Muscle layer of colon (tissue), 2 donors: ENCODE data around the gene FAM184B.

Source experiments
- H3K27ac ChIP-seq: one replicate; pipeline ENCODE4 v1.7.0; 2013; ENCODE audit warnings: low read depth, mild to moderate bottlenecking, low read length, moderate library complexity
- H3K27me3 ChIP-seq, 2 donors: one replicate each; pipeline ENCODE4 v1.7.0; 2013; ENCODE audit warnings: low read length in 2 of 2, mild to moderate bottlenecking in 2 of 2; ENCODE audit not compliant: insufficient read depth in 2 of 2, control insufficient read depth in 1 of 2
- H3K36me3 ChIP-seq: one replicate; pipeline ENCODE4 v1.7.0; 2013; ENCODE audit warnings: mild to moderate bottlenecking, low read length; ENCODE audit not compliant: insufficient read depth
- H3K4me1 ChIP-seq: one replicate; pipeline ENCODE4 v1.7.0; 2013; ENCODE audit warnings: mild to moderate bottlenecking, low read length; ENCODE audit not compliant: insufficient read depth
- H3K4me3 ChIP-seq, 2 donors: one replicate each; pipeline ENCODE4 v1.7.0; 2013; ENCODE audit warnings: low read length in 2 of 2, low read depth in 1 of 2, mild to moderate bottlenecking in 1 of 2, moderate library complexity in 1 of 2
- H3K9ac ChIP-seq: one replicate; pipeline ENCODE4 v1.7.0; 2013; ENCODE audit warnings: low read length
- H3K9me3 ChIP-seq: one replicate; pipeline ENCODE4 v1.7.0; 2013; ENCODE audit warnings: mild to moderate bottlenecking, low read length
- donor health status: abdominal sarcoma.
- donor health status: Adenocarcinoma of cecum.

FAM184B gene

GRCh38 chr4:17771284-17771908, 10.0 kb downstream of the FAM184B start:
- Histone ChIP-seq H3K36me3 (no peaks in the 10 kb centered on the region), H3K27me3 (no peaks in the 10 kb centered on the region), H3K4me3 (no peak overlapping the region), H3K9ac (no peak overlapping the region), H3K27ac (no peak overlapping the region), H3K4me1 (no peaks in the 10 kb centered on the region), H3K9me3 (no peaks in the 10 kb centered on the region)

- Histone ChIP-seq H3K9ac (no peak overlapping the region), H3K4me3 (no peak overlapping the region), H3K27ac (no peak overlapping the region), H3K36me3 (no peaks in the 10 kb centered on the region), H3K4me1 (no peaks in the 10 kb centered on the region), H3K9me3 (no peaks in the 10 kb centered on the region), H3K27me3 (no peaks in the 10 kb centered on the region)
Observed at GRCh38 chr4:17770845-17771244, 10.6 kb downstream of the FAM184B start.

DNA sequence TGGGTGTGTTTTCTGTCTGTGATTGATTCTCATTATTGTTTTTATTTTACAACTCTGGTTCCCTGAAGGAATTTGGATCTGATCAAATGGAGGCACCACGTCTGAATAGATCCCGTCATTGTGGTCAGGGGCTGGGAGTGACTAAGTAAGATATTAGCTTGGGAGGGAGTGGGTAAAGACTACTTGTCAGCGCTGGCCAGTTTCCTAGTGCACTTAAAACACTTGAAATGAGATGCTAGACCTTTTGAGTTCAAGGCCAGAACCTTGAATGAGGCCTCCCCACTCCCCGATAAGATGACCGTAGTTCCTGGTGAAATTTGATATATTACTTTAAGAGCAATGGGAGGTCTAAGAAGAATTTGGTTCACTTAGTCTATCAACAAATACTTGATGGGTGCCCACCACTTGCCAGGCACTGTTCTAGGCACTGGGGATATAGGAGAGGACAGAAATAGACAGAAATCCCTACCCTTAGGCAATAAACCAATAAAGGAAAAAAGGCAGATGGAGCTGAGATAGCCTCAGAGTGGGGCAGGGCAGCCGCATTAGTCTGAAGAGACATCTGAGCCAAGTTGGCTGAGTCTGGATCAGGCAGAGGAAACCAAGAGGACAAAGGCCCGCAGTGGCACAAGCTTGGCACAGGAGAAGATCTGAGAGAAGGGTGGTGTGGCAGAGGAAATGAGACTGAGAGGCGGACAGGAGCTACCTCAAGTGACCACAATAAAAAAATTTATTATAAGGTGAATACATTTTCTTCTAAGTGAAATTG, 11.8 kb downstream of the FAM184B start:
- Histone ChIP-seq H3K9ac (no peak overlapping the region), H3K4me3 (no peak overlapping the region), H3K9me3 (no peaks in the 10 kb centered on the region), H3K27me3 (no peaks in the 10 kb centered on the region), H3K27ac (no peak overlapping the region), H3K36me3 (no peaks in the 10 kb centered on the region), H3K4me1 (no peaks in the 10 kb centered on the region)

DNA sequence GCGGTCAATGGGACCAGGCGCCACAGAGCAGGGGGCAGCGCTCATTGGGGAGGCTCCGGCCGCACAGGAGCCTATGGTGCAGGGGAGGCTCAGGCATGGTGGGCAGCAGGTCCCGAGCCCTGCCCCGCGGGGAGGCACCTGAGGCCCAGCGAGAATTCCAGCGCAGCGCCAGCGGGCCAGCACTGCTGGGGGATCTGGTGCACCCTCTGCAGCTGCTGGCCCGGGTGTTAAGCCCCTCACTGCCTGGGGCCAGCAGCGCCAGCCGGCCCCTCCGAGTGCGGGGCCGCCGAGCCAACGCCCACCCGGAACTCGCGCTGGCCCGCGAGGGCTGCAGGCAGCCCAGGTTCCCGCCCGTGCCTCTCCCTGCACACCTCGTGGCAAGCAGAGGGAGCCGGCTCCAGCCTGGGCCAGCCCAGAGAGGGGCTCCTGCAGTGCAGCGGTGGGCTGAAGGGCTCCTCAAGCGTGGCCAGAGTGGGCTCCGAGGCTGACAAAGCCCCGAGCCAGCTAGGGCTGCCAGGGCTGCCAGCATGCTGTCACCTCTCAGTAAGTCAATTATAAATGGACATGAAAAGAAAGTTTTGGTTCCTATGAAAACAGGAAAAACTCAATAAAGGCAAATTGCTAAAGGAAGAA, 14.5 kb downstream of the FAM184B start:
- no peak overlapping the region for H3K27ac ChIP-seq
- no peak overlapping the region for H3K9ac ChIP-seq
- H3K27me3 ChIP-seq = no peaks in the 10 kb centered on the region
- no peaks in the 10 kb centered on the region for H3K9me3 ChIP-seq
- H3K4me1 ChIP-seq = no peaks in the 10 kb centered on the region
- no peak overlapping the region for H3K4me3 ChIP-seq
- no peaks in the 10 kb centered on the region for H3K36me3 ChIP-seq

- Histone ChIP-seq H3K4me3 (no peak overlapping the region), H3K9ac (no peak overlapping the region), H3K4me1 (no peaks in the 10 kb centered on the region), H3K36me3 (no peaks in the 10 kb centered on the region), H3K9me3 (no peaks in the 10 kb centered on the region), H3K27me3 (no peaks in the 10 kb centered on the region), H3K27ac (no peak overlapping the region)
Observed at GRCh38 chr4:17765514-17766286, 15.7 kb downstream of the FAM184B start.

DNA sequence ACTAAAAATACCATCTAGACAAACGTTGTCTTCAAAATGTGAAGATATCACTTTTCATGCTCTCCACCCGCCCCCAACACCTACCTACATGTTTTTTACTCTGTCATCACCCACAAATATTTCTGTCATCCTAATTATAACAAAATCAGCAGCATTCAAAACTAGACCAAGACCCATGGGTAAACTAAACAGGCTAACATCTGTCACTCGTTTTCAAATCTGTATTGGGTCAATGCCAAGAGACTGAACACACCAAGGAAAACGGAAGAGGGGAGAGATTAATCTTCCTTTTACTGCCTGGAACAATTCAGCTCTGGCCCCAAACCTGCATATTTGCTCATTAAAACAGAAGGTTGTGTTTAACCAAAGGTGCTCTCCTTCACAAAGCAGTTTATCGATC, 17.5 kb downstream of the FAM184B start:
- Histone ChIP-seq H3K4me1 (no peaks in the 10 kb centered on the region), H3K9ac (no peak overlapping the region), H3K9me3 (no peaks in the 10 kb centered on the region), H3K27me3 (no peaks in the 10 kb centered on the region), H3K36me3 (no peaks in the 10 kb centered on the region), H3K4me3 (no peak overlapping the region), H3K27ac (no peak overlapping the region)

GRCh38 chr4:17763416-17763815, 18.0 kb downstream of the FAM184B start:
- Histone ChIP-seq H3K4me1 (no peaks in the 10 kb centered on the region), H3K27ac (no peak overlapping the region), H3K36me3 (no peaks in the 10 kb centered on the region), H3K9ac (no peak overlapping the region), H3K4me3 (no peak overlapping the region), H3K9me3 (no peaks in the 10 kb centered on the region), H3K27me3 (no peaks in the 10 kb centered on the region)

DNA sequence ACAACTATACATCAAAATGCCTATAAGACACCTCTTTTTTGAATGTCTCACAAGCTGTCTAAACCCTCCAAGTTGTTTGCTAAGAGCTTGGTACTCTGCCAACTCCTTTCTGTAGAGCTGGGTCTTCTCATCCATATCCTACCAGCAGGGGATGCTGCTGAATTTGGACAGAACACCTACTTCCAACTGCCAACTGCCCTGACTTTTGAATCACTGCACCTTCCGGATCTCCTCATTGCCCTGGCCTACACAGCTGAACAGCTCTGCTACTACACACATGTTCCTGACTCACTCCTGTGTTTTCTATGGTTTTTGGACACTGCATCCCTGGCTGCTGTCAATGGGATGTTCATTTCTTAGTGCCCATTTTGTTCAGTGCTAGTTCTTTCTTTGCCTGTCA, 18.7 kb downstream of the FAM184B start:
- Histone ChIP-seq H3K9me3 (no peaks in the 10 kb centered on the region), H3K27me3 (no peaks in the 10 kb centered on the region), H3K4me3 (no peak overlapping the region), H3K4me1 (no peaks in the 10 kb centered on the region), H3K9ac (no peak overlapping the region), H3K36me3 (no peaks in the 10 kb centered on the region), H3K27ac (no peak overlapping the region)

DNA sequence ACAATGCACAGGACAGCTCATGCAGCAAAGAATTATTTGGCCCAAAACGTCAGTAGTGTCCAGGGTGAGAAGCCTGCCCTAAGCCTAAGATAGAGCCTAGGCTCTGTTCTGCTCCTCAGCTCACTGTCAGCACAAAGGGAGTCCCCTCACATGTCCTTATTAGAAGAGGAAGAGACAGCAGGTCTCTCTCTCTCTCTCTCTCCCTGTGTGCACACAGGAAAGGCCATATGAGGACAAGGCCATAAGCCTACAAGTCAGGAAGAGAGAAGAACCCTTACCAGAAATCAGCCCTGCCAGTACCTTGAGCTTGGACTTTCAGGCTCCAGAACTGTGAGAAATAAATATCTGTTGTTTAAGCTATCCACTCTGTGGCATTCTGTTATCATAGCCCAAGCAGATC, 20.4 kb downstream of the FAM184B start:
- Histone ChIP-seq H3K9me3 (no peaks in the 10 kb centered on the region), H3K36me3 (no peaks in the 10 kb centered on the region), H3K4me1 (no peaks in the 10 kb centered on the region), H3K27ac (no peak overlapping the region), H3K4me3 (no peak overlapping the region), H3K9ac (no peak overlapping the region), H3K27me3 (no peaks in the 10 kb centered on the region)

DNA sequence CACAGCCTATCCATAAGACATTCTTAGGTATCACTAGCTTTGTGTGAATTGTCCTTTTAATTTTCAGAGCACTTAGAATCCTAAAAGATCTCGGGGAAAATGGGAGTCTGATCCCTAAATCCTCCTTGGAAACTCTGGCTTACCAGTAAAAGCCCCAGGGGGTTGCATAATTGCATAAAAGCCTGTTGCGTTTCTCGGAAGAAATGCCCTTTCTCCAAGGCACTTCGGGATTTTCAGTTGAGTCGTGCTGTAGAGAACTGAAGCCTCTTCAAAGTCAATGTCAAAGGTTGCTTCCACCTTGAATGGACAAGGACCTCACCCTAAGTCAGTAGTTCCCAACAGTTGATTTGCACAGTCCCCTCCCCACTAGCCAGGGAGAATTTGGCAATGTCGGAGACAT, 20.8 kb downstream of the FAM184B start:
- Histone ChIP-seq H3K27ac (no peak overlapping the region), H3K27me3 (no peaks in the 10 kb centered on the region), H3K4me3 (no peak overlapping the region), H3K9ac (no peak overlapping the region), H3K9me3 (no peaks in the 10 kb centered on the region), H3K36me3 (no peaks in the 10 kb centered on the region), H3K4me1 (no peaks in the 10 kb centered on the region)

DNA sequence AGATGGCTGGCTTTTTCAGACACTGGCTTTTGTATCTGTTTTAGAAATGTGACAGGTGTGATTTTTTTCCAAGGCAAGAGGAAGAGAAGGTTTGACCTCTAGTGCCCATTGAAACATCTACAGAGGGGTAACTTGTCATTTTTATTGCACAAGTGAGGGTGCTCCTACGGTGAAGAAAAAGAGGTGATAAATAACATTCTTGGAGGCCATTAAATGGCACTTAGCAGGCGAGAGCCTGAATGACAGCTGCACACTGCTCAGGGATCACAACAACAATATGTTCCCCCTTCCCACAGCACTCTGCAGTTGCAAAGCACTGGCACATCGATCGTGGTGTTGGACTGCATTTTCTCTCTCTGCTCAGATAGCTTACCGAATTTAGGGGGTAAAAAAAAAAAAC, 22.9 kb downstream of the FAM184B start:
- no peaks in the 10 kb centered on the region for H3K4me1 ChIP-seq
- H3K36me3 ChIP-seq = no peaks in the 10 kb centered on the region
- no peaks in the 10 kb centered on the region for H3K9me3 ChIP-seq
- no peak overlapping the region for H3K4me3 ChIP-seq
- H3K9ac ChIP-seq = no peak overlapping the region
- H3K27me3 ChIP-seq = no peaks in the 10 kb centered on the region
- no peak overlapping the region for H3K27ac ChIP-seq
